Fibroblast of lung (primary cell): ENCODE results near the gene DTX4.

Experiments used
- EZH2 ChIP-seq: IDR thresholded peaks from 2 replicates; pipeline ENCODE4 v1.5.1; 2012; ENCODE audit warnings: low read length, control low read depth, mild to moderate bottlenecking; ENCODE audit errors: missing control alignments
- TF ChIP-seq, protein P1 (sequence below), 2 donors: IDR thresholded peaks in 1 of 2; conservative IDR thresholded peaks in 1 of 2; 1 replicate in 1 of 2; 2 replicates in 1 of 2; pipeline ENCODE4 v1.5.1; 2011 to 2012; ENCODE audit warnings: low read length in 2 of 2, control low read depth in 1 of 2, inconsistent platforms in 1 of 2, low read depth in 1 of 2, mild to moderate bottlenecking in 1 of 2

- TF ChIP-seq, protein P1, sequence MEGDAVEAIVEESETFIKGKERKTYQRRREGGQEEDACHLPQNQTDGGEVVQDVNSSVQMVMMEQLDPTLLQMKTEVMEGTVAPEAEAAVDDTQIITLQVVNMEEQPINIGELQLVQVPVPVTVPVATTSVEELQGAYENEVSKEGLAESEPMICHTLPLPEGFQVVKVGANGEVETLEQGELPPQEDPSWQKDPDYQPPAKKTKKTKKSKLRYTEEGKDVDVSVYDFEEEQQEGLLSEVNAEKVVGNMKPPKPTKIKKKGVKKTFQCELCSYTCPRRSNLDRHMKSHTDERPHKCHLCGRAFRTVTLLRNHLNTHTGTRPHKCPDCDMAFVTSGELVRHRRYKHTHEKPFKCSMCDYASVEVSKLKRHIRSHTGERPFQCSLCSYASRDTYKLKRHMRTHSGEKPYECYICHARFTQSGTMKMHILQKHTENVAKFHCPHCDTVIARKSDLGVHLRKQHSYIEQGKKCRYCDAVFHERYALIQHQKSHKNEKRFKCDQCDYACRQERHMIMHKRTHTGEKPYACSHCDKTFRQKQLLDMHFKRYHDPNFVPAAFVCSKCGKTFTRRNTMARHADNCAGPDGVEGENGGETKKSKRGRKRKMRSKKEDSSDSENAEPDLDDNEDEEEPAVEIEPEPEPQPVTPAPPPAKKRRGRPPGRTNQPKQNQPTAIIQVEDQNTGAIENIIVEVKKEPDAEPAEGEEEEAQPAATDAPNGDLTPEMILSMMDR (conservative IDR thresholded peaks at IDR 0.05 in 1 of 2, IDR thresholded peaks at IDR 0.05 in 1 of 2; ENCODE audit: low read depth in 1 of 2, low read length in 2 of 2), result no peak
- no peak for TF ChIP-seq EZH2
Measured at GRCh38 chr11:59187035-59187434, 15.1 kb downstream of the DTX4 start.
